Nucleus accumbens (tissue), 56 donors: ENCODE measurements around the gene TMEM131L.
A peak's percentile ranks its signal among the peaks of the same experiment; 100 is the strongest.
"Not testable (repeated sequence)": the region's sequence is repeated elsewhere in the genome, so short reads cannot be mapped to it uniquely, and the experiment has no call there.

Source experiments
- DNase-seq, 56 donors: peaks; one replicate each; lab custom pipeline; 2025; lab: John Stamatoyannopoulos, UW

Gene TMEM131L

GRCh38 chr4:153466081-153466948, at the start of gene TMEM131L:
TSS of gene TMEM131L (plus strand) at chr4:153466360. CDS start at chr4:153466398, 38 bp downstream.
- DNase-seq = peak in 55 of 56 donors; percentile 8 to 86 (median 65)

- DNase-seq = not testable (repeated sequence)
Measured at GRCh38 chr4:153416456-153416855, 49.7 kb upstream of the TMEM131L start.

GRCh38 chr4:153418121-153418520, 48.0 kb upstream of the TMEM131L start:
- DNase-seq = no peak

- DNase-seq = no peak
Measured at GRCh38 chr4:153418558-153418957, 47.6 kb upstream of the TMEM131L start.

GRCh38 chr4:153419029-153419428, 47.1 kb upstream of the TMEM131L start:
- DNase-seq = no peak

- no peak for DNase-seq
Measured at GRCh38 chr4:153419673-153420278, 46.4 kb upstream of the TMEM131L start.

GRCh38 chr4:153420361-153420760, 45.8 kb upstream of the TMEM131L start:
- no peak for DNase-seq

- DNase-seq = no peak
Measured at GRCh38 chr4:153421941-153422340, 44.2 kb upstream of the TMEM131L start.

GRCh38 chr4:153426207-153426885, 39.8 kb upstream of the TMEM131L start:
- no peak for DNase-seq

GRCh38 chr4:153427363-153428071, 38.6 kb upstream of the TMEM131L start:
- DNase-seq = no peak

GRCh38 chr4:153428941-153429475, 37.2 kb upstream of the TMEM131L start:
- peak in 8 of 56 donors; percentile 2 to 44 (median 14) for DNase-seq

- peak in 9 of 56 donors; percentile 1 to 23 (median 5) for DNase-seq
Measured at GRCh38 chr4:153432965-153433753, 33.0 kb upstream of the TMEM131L start.

GRCh38 chr4:153433754-153434105, 32.4 kb upstream of the TMEM131L start:
- DNase-seq = no peak

- no peak for DNase-seq
Measured at GRCh38 chr4:153434190-153434589, 32.0 kb upstream of the TMEM131L start.

GRCh38 chr4:153438916-153439756, 27.0 kb upstream of the TMEM131L start:
- no peak for DNase-seq

- DNase-seq = no peak
Measured at GRCh38 chr4:153439831-153440230, 26.3 kb upstream of the TMEM131L start.

GRCh38 chr4:153440475-153440874, 25.7 kb upstream of the TMEM131L start:
- DNase-seq = no peak

- DNase-seq = no peak
Measured at GRCh38 chr4:153447175-153447905, 18.8 kb upstream of the TMEM131L start.
